Measurements from ENCODE around the gene TRIM6. TPM values are rescaled to one million over a fixed set of nuclear protein-coding genes. Genes with fewer than 3 reads are reported as not detected.
"Not testable (repeated sequence)": the region's sequence is repeated elsewhere in the genome, so short reads cannot be mapped to it uniquely, and the experiment has no call there.

TRIM6 gene, protein sequence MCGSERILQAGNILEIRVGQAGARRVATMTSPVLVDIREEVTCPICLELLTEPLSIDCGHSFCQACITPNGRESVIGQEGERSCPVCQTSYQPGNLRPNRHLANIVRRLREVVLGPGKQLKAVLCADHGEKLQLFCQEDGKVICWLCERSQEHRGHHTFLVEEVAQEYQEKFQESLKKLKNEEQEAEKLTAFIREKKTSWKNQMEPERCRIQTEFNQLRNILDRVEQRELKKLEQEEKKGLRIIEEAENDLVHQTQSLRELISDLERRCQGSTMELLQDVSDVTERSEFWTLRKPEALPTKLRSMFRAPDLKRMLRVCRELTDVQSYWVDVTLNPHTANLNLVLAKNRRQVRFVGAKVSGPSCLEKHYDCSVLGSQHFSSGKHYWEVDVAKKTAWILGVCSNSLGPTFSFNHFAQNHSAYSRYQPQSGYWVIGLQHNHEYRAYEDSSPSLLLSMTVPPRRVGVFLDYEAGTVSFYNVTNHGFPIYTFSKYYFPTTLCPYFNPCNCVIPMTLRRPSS
- 1 to 10 TPM; 1.1 to 1.2 TPM for total RNA-seq
- long read RNA-seq = 0 reads

DNA sequence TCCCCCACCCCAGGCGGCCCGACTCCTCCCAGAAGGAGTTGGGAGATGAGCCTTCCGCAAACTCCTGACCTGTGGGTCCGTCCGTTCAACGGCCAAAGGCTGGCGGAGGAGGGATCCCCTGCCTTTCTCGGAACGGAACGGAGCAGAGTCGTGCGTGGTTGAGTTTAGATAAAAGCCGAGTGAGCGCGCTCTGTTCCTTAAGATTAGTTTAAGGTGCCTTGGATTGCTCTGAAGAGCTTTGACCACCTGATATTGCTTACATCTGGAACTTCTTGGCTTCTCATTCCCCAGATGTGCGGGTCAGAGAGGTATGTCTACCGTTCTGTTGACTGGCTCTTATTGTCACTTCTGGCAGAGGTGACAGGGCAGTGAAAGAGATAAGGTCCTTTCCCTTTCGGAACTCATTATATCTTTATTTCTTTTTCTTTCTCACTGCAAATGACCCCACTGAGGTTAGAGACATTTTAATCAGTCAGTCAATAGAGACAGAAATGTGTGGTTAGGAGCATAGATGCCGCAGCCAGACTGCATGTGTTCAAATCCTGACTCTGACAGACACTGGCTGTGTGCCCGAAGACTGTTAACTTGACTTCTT, at the start of gene TRIM6:
TSS of gene TRIM6 (plus strand) at position 31 of the 595 bp plus-strand sequence. CDS start at position 292, 261 bp downstream.
- ATAC-seq (peak; percentile 68 to 90), DNase-seq (peak; percentile 60)
- intact Hi-C loops (cut with DNase I) = no loop called here

DNA sequence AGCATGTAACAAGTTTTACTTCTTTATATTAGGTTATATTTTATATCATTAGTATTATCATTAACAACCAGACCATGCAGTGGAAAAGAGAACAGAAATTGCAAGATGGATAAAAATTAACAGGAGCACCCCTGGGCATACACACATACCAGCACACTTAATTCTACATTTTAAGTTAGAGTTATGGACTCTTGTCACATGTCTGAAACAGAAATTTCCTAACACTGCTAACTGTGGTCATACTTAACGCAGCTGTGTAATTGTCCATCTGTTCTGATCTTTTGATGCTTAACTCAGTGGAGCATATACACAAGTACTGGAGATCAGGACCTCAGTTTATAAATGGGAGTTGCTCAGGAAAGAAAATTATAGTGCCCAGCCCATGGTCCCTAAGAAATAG, 48.5 kb upstream of the TRIM6 start:
- ATAC-seq = no peak
- no peak for DNase-seq

DNA sequence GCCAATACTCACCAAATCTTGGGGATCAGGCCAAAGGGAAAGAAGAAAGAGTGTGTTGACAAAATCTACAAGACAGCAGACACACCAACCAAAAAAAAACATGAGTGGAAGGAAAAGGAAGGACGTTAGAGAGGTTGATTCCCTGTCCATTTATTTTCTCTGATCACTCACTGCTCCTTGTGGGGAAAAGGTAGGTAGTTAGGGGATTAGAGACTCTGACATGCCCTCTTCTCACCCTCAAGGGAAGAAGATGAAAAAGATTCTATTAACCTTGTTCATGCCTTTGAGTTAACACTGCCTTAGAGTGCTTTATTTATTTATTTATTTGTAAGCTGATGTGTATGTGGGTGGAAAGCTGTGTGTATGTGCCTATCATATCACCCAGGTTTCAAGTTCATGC, 48.0 kb upstream of the TRIM6 start, which contains the start of gene OR52H1:
TSS of gene OR52H1 (minus strand) at position 101 of the 400 bp plus-strand sequence. CDS start 3,035 bp downstream, outside the sequence.
- DNase-seq (no peak), ATAC-seq (no peak)
- intact Hi-C loops (cut with DNase I) = no loop called here

More for the DNA sequence above, 48.5 kb upstream of the TRIM6 start:
- intact Hi-C loops (cut with DNase I) = no loop called here

DNA sequence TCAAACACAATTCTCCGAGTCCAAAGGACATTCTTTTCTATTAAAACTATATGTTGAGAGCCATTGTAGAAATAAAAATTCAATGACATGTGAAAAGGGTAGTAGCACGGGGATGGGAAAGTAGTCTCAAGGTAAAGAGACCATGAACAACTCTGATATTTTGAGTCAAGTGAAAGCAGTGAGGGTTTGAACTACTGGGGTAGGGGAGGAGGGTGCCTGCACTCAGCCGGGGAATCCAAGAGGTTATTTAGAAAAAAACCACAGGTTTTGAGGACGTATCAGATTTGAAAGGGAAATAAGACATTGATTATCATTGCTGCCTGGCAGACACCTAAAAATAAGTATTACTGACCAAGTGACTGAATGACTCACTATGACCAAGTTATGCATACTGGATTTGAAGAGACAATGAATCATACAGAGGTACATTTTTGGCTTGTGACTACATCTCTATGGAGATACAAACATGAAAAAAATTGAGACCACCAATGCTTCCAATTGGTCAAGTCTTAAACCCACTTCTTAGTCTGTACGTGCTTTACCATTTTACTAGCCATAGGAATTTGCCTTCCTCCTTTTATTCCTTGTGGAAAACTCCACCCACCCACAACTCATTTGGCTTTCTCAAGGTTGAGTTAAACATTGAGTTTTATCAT, 45.9 kb upstream of the TRIM6 start:
- no peak for ATAC-seq
- intact Hi-C loops (cut with DNase I) = no loop called here
- no peak for DNase-seq

DNA sequence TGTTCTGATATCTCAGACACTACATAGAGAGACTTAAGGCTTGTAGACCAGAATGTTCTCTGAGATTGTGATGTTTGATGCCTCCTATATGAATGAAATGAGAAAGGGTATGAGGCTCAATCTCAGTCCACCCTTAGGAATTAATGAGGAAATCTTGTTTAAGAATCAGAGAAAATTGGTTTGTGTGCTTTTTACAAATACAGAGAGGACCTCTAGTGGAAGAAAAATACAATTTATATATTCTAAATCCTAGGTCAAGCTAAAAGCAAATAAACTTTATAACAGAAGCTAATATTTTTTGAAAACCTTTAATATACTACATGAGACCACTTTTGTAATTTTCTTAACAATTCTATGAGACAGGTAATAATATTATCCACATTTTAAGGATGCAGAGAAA, 43.1 kb upstream of the TRIM6 start:
- ATAC-seq (no peak), DNase-seq (no peak)
- intact Hi-C loops (cut with DNase I) = no loop called here

DNA sequence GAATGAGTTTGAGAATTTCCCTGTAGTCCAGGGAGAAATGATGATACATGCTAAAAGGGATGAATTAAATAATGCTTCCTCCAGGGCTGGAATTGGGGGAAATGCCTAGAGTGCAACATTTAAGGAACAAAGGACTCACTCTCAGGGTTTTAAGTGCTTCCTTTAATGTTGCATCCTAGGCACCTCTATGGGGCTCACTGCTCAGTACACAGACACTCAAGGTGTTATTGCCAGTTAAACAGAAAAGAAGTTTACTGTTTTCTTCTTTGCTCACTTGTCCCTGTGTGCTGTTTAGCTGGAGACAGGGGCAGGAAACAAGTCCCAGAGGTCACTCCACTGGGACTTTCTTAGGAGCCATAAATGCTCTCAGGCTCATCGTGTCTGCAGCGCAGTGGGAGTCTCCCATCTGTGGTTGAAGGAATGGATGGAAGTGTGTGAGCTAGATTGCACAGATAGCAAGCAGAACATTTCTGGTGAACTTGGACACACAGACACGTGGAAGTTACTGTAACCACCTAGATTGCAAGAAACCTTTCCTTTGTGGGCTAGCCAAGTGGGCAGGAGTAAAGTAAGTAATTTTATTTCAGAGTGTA, 39.7 kb upstream of the TRIM6 start:
- intact Hi-C loops (cut with DNase I) = no loop called here
- ATAC-seq (no peak), DNase-seq (no peak)

DNA sequence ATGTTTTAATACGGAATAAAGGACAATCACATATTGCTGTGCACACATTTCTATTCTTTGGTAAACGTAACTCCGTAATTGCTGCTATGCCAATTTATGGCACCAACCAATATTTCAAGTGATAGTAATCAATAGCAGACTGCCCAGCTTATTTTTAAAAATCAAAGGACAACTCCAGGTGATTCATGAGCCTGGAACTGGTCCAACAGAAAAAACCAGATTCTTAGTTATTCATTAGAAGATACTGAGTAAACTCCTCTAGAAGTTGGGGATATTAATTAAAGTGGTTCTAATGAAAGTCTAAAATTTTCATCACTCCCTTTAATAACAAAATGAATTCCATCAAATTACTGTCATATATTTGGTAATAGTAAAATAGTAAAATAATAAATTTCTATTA, 38.7 kb upstream of the TRIM6 start:
- intact Hi-C loops (cut with DNase I) = no loop called here
- ATAC-seq (no peak), DNase-seq (no peak)

DNA sequence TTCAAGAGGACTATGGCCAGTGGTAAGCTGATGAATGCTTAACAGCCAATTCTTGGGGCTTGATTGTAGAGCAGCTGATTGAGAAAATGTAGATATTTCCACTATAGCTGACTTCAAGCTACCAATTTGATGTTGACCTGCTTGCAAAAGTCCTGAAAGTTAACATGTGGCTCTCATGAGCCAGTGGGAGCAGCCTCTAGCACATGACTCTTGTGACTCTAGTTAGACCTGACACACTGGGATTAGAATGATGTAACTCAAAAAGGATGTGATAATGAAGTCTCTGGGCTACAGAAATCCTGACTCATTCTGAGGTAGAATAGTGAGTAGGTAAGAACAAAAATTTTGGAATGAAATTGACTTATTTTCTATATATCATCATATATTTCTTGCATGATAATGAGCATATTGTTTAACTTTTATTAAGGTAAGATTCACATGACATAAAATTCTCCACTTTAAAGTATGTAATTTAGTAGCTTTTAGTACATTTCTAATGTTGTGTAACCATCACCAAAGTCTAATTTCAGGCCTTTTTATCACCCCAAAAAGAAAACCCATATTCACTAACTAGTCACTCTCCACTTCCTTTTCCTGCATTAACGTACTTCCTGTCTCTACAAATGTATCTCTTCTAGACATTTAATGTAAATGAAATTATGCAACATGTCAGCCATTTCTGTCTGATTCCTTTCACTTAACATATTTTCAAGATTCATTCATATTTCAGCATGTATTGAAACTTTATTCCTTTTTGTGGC, 32.0 kb upstream of the TRIM6 start:
- ATAC-seq (no peak), DNase-seq (no peak)
- intact Hi-C loops (cut with DNase I) = no loop called here

DNA sequence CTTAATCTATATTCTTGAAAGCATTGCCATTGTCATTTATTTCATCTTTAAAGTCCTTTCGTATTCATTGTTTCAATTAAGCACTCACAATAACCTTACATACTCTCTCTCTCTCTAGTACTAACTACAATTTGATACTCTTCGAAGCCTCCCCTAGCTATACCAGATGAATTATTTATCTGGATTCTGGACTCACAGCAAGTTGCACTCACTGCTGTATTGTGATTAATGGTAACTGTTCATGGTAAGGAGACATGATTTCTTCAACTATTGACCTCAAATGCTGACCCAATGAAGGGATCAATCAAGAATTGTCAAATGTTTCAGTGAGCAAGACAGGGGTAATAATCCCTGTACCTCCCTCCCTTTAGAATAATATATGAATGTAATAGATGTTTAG, 21.8 kb upstream of the TRIM6 start:
- ATAC-seq (no peak), DNase-seq (no peak)
- intact Hi-C loops (cut with DNase I) = no loop called here

DNA sequence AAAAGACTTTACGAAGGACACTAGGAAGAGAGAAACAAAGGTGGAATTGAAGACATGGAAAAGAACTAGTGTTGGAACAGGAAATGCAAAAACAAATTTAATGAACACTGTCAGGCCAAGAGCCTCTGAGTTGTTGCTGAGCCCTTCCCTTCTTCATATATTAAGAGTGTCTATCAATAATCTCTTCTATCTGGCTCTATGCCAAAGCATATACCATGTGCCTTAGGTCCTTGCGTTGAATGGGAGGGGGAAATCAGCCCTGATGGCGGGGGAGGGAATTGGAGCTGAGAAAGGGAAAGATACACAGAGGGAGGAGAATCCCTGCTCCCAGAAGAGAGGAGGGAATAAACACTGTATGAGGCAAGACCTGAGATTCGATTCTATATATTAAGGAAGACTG, 21.3 kb upstream of the TRIM6 start:
- intact Hi-C loops (cut with DNase I) = no loop called here
- ATAC-seq = no peak
- no peak for DNase-seq

DNA sequence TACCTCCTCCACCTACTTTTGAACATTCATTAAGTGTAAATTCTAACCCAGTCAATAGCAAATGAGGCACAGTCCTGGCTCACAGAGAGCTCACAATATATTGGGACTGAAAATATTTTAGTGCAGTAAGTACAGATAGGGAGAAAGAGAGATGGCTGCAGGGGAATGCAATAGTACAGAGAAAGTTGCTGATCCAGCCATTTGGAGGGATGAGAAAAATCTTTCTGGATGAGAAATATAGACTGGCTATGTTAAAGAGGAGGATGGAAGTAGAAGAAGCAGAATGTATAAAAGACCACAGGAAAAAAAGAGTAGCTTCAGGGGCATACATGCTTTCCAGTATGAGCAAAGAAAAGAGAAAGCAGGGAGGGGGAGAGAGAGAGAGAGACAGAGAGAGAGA, 19.3 kb upstream of the TRIM6 start:
- ATAC-seq = no peak

DNA sequence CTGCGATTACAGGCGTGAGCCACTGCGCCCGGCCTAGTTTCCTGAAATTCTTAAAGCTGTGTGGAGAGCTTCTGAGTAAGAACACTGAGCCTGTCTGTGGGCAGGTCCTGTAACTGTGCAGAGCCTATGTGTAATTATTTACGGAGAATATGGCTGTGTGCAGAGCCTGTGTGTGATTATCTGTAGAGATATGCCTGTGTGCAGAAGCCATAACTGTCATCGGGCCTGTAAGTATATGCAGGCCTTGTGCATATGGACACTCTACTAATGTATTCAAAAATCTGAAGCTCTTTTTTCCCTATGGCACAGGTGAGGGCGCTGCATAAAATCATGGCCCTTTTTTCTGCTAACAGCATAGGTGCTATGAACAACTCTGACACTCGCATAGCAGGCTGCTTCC, 15.9 kb upstream of the TRIM6 start, which contains the start of gene OR52B6:
TSS of gene OR52B6 (plus strand) at position 301 of the 400 bp plus-strand sequence. CDS start at position 301, 0 bp downstream.
- DNase-seq (no peak), ATAC-seq (no peak)
- intact Hi-C loops (cut with DNase I) = no loop called here

More for the DNA sequence above, 19.3 kb upstream of the TRIM6 start:
- intact Hi-C loops (cut with DNase I) = no loop called here
- DNase-seq = no peak

DNA sequence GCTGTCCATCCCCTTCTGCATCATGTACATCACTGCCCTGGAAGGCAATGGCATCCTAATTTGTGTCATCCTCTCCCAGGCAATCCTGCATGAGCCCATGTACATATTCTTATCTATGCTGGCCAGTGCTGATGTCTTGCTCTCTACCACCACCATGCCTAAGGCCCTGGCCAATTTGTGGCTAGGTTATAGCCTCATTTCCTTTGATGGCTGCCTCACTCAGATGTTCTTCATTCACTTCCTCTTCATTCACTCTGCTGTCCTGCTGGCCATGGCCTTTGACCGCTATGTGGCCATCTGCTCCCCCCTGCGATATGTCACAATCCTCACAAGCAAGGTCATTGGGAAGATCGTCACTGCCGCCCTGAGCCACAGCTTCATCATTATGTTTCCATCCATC, 15.4 kb upstream of the TRIM6 start:
- no peak for DNase-seq
- intact Hi-C loops (cut with DNase I) = no loop called here

DNA sequence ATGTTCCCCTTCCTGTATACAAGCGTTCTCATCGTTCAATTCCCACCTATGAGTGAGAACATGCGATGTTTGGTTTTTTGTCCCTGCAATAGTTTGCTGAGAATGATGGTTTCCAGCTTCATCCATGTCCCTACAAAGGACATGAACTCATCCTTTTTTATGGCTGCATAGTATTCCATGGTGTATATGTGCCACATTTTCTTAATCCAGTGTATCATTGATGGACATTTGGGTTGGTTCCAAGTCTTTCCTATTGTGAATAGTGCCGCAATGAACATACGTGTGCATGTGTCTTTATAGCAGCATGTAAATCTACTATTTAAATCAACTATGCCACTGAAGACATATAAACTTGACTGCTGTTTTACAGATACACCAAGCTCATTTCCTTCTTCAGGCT, 12.0 kb upstream of the TRIM6 start:
- DNase-seq; intact Hi-C loops (cut with DNase I); ATAC-seq: not testable (repeated sequence)

More for the DNA sequence above, 15.4 kb upstream of the TRIM6 start:
- ATAC-seq = no peak

DNA sequence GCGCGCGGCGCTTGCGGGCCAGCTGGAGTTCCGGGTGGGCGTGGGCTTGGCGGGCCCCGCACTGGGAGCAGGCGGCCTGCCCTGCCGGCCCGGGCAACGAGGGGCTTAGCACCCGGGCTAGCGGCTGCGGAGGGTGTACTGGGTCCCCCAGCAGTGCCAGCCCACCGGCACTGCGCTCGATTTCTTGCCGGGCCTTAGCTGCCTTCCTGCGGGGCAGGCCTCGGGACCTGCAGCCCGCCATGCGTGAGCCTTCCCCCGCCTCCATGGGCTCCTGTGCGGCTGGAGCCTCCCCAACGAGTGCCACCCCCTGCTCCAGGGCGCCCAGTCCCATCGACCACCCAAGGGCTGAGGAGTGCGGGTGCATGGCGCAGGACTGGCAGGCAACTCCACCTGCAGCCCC, 6.5 kb upstream of the TRIM6 start:
- DNase-seq; intact Hi-C loops (cut with DNase I); ATAC-seq: not testable (repeated sequence)

DNA sequence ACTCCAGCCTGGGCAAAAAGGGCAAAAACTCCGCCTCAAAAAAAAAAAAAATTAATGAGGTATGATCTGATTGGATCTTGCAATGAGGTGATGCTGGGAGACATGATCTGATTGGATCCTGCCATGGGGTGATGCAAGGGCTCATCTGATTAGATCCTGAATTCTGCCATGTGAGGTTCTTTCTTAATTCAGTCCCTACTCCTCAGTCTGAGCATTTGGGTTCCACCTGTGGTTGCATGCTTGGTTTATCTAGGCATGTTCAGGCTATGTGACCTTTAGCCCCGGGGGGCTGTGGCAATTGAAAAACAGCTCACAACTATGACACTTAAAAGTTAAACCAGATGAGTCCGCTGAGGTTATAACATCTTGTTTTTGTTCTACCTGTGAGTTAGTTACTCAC, 4.8 kb upstream of the TRIM6 start:
- intact Hi-C loops (cut with DNase I) = no loop called here
- DNase-seq (no peak), ATAC-seq (no peak)

DNA sequence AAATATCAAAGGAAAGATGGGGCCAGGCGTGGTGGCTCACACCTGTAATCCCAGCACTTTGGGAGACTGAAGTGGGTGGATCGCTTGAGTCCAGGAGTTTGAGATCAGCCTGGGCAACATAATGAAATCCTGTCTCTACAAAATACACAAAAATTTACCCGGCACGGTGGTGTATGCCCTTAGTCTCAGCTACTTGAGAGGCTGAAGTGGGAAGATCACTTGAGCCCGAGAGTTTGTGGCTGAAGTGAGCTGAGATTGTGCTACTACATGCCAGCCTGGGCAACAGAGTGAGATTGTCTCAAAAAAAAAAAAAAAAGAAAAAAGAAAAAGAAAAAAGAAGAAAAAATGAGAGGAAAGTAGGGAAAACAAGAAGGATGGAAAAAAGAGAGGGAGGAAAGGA, 3.8 kb upstream of the TRIM6 start:
- intact Hi-C loops (cut with DNase I) = no loop called here
- ATAC-seq (no peak), DNase-seq (no peak)

DNA sequence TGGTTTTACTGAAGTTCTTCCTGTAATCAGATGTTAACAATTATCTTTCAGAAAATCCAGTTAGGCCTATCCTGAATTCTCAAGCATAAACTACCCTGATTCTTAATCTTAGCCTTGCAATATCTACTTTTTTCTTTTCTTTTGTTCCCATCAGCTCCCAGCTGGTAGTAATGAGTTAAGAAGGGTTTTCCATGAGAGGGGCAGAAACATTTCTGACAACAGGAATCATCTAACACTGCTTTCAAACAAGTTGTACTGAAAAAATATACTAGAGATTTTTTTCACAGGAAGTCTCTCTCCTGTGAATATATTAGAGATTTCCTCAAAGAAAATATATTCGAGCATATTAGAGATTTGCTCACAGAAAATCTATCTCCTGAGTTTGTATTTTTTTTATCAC, 3.3 kb upstream of the TRIM6 start:
- DNase-seq = no peak
- intact Hi-C loops (cut with DNase I) = no loop called here

DNA sequence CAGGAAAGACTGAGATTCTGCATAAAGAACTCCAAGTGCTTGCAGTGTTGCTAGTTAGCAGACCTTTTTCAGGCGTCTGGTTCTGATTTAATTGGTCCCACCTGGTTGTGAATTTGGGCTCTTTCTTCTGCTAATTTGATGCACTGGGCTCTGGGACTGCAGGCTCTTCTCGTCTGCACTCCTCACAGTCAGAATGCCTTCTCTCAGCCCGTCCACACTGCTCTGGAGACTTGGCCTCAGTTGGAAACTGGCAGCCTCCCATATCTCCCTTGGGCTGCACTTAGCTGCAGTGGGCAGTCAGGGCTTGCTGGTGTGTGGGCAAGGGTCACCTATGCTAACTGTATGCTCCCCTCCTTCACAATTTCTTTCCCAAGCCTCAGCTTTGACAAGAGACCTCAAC, 1.5 kb downstream of the TRIM6 start:
- DNase-seq (no peak), ATAC-seq (peak in 1 of 2 donors; percentile 20)
- intact Hi-C loops (cut with DNase I) = loop anchor here in 1 of 2 donors (2.0 kb wide), 1 partner anchor 47 kb away; no protein-coding TSS in a partner anchor

More for the DNA sequence above, 3.3 kb upstream of the TRIM6 start:
- ATAC-seq = no peak
